HG03039 (cell line): ENCODE measurements around the gene DDX52.
"Not testable (repeated sequence)": the region's sequence is repeated elsewhere in the genome, so short reads cannot be mapped to it uniquely, and the experiment has no call there.

Experiments
- ATAC-seq: cut with Tn5 transposase; IDR thresholded peaks from one replicate; pipeline ENCODE4 v1.9.1; 2021; ENCODE audit warnings: mild to moderate bottlenecking, moderate library complexity; ENCODE audit not compliant: unreplicated experiment

DDX52 gene

DNA sequence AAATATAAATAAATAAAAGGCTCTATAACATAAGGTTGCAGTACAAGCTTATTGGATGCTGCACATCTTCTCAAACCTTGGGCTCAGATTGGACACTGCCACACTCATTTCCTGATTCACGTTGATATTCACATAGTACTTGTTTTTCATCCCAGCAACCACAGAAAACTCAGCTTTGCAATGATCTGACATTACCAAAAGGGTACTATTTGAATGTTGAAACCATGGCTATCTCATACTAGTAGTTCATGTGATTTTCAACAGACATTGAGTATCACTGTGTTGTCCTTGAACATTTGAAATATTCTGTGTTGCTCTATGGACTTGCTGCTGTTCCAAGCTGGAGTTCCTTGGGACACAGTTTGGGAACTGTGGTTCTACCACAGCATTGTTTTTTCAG is 14.0 kb upstream of the DDX52 start:
- no peak for ATAC-seq

GRCh38 chr17:37651849-37652248 is 8.6 kb upstream of the DDX52 start:
- ATAC-seq: no peak

GRCh38 chr17:37650419-37651003 is 7.3 kb upstream of the DDX52 start:
- no peak for ATAC-seq

DNA sequence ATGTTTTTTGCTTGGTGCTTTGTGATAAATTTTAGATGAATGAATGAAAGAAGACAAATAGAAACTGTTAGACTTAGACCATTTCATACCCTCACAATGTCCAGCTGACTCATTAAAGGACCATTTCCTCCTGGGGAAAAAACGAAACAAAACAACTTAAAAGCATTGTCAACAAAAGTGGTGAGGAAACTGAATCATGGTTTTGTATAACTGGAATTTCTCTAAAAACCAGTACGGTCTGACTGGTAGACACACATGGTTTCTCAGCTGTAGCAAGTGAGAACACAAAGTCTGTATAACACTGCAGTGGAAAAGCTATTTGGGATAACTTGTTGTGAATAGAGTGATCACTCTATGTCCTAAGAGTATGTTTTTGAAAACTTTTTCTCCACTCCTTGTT is 5.3 kb upstream of the DDX52 start:
- no peak for ATAC-seq

DNA sequence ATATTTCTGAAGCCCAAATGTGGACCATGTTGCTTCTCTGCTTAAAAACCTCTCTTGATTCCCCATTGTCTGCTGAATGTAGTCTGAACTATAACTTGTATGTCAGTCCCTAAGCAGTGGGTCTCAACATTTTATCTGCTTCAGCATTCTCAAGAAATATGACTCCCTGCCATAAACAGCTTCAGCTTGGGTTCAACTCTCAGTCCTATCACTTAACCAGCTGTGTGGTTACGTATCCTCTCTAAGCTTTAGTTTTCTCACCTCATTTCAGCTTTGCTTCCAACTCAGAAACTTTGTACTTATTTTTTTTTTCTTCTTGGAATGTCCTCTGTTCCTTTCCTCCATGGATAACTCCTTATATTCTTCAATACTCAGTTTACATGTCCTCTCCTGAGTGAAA is 4.6 kb upstream of the DDX52 start:
- no peak for ATAC-seq

GRCh38 chr17:37643869-37644268 is 623 bp upstream of the DDX52 start:
- no peak for ATAC-seq

DNA sequence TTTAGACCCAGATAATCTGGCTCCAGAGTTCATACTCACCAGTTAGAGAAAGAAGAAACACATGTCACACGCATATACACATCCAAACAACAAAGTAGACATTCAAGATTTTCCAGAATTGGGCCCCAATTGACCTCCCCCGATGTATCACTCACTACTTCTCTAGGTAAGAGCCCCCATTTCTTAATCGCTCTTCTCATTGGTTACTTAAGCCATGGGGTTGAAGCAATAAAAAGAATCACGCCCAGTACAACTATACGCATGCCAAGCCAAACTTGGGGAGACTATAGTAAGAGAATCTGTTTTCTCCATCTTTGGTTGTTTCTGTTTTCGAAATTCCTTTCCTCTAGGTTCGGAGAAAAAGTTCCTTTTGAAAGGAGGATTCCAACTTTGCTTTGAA is 565 bp downstream of the DDX52 start:
- no peak for ATAC-seq

- ATAC-seq: no peak
Measured at GRCh38 chr17:37640015-37640414, 3.2 kb downstream of the DDX52 start.

DNA sequence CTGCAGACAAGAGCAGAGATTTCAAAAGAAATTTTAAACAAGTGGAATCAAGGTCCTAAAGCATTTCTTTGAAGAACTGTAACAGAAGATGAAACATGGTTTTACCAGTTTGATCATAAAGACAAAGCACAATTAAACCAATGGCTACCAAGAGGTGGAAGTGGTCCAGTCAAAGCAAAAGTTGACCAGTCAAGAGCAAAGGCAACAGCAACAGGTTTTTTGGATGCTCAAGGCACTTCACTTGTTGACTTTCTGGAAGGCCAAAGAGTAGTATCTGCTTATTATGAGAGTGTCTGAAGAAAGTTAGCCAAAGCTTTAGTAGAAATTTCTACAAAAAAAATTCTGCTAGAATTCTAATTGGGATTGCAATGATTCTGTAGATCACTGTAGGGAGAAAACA is 5.3 kb downstream of the DDX52 start:
- ATAC-seq: no peak

- ATAC-seq: not testable (repeated sequence)
Measured at GRCh38 chr17:37616430-37616829, 26.8 kb downstream of the DDX52 start.

DNA sequence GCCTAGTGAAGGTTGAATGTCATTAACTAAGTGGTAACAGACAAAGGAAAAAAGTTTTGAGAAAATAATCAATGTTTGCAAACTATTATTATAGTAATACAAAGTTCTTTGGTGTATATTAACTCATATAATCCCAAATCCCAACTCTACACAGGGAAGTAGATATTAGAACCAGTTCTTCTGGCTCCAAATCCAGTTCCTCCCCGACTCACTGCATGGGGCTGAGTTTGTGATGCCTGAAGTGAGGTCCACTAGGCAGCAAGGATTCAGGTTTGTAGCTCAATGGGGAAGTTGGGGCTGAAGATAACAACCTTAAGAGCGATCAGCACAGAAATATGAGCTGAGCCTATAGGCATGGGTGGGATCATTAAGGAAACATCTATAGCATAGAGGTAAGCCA is 28.4 kb downstream of the DDX52 start:
- ATAC-seq: no peak

- ATAC-seq: no peak
Measured at GRCh38 chr17:37614391-37614790, 28.9 kb downstream of the DDX52 start.

GRCh38 chr17:37610971-37611370 is 32.3 kb downstream of the DDX52 start:
- ATAC-seq: no peak

DNA sequence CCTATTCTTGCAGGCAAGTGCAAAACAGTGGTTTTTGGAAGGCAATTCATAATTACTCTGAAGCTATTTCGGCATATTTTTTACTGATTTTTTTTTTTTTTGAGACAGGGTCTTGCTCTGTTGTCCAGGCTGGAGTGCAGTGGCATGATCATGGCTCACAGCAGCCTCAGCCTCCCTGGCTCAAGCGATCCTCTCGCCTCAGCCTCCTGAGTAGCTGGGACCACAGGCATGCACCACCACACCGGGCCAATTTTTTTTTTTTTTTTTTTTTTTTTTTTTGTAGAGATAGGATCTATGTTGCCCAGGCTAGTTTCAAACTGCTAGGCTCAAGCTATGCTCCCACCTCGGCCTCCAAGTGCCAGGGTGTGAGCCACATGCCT is 33.2 kb downstream of the DDX52 start:
- ATAC-seq: not testable (repeated sequence)

GRCh38 chr17:37609170-37610040 is 33.8 kb downstream of the DDX52 start, which contains the start of gene SYNRG:
TSS of gene SYNRG (minus strand) at chr17:37609418. CDS start at chr17:37609355, 63 bp downstream.
- peak; percentile 90 for ATAC-seq

- no peak for ATAC-seq
Measured at GRCh38 chr17:37608351-37609169, 34.7 kb downstream of the DDX52 start.

DNA sequence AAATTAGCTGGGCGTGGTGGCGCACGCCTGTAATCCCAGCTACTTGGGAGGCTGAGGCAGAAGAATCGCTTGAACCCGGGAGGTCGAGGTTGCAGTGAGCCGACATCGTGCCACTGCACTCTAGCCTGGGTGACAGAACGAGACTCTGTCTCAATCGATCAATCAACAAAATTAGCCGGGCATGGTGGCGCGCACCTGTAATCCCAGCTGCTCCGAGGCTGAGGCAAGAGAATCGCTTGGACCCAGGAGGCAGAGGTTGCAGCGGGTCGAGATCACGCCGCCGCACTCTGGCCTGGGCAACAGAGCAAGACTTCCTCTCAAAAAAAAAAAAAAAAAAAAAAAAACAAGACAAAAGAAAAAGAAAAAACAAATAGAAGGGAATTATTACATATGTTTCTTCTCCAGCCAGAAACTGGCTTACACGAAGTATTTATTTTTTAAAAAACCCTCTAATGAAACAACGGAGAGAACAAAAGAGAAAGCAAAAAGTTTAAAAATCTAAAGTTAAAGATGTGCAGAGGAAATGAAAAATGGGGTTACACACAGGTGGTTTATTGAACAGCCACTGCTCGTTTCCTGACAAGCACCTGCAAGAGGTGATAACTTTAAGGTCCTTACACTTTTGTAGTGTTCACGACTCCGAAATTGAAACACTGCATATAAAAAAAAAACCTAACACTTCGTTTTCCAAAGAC is 35.5 kb downstream of the DDX52 start:
- no peak for ATAC-seq

DNA sequence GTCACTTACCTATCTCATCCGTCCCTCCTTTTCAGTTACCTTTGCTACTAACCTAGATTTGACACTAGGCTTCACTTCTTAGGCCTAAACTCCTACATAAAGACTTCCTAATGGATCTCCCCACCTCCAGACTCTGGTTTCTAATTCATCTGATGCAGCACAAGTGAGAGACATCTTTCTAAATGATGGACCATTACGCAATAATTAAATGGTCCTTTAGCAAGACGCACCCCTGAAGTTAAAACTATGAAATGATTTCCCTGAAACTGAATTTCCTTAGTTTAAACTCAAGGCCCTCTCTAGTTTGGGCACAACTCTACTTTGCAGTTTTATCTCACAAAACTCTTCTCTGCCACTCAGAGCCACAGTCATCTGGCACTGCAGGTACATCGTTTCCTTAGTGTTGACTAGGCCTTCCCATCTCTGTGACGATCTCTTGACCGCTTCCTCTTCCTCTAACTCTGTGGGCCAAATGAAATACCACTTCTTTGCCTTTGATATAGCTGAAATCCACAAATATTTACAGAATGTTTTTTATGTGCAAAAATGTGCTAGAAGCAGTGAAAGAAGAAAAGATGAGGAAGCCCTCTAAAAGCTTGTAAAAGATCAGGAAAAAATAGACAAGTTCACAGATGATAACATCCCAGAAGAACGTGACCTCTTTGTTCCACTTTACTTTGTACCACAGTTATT is 37.3 kb downstream of the DDX52 start:
- ATAC-seq: no peak

DNA sequence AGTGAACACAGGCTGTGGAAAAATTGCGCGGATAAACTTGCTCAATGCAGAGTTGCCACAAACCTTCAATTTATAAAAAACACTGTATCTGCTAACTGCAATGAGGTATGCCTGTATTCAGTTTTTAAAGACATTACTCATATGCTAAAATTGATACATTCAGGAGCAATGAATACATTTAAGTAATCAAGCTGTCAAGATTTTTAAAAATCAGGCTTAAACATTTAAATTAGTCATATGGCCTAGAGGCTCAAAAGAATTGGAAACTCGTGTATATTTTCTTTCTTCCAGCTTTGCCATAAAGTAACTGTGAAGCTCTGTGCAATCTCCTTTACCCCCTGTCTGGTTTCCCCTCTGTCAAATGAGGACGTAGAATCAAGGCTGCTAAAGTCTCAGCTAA is 38.2 kb downstream of the DDX52 start:
- ATAC-seq: no peak

DNA sequence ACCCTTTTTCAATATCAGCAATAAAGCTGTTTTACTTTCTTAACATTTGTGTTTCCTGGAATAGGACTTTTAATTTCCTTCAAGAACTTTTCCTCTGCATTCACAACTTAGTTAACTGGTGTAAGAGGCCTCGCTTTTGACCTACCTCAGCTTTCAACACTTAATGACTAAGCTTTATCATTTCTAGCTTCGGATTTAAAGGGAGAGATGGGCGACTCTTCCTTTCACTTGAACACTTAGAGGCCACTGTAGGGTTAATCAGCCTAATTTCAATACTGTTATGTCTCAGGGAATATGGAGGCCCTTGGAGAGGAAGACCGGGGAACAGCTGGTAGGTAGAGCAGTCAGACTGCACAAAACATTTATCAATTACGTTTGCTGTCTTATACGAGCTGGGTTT is 38.7 kb downstream of the DDX52 start:
- no peak for ATAC-seq
